DOHH2 (cell line): ENCODE data around the gene TMEM187.

Source experiments
- EZH2phosphoT487 ChIP-seq: fragments of 200-600 bp; sonication (generic); IDR thresholded peaks from 2 replicates; pipeline ENCODE4 v1.6.1; 2017; ENCODE audit warnings: borderline replicate concordance, mild to moderate bottlenecking, antibody characterized with exemption, low read length, moderate library complexity, mixed read lengths
- TF ChIP-seq, protein P1 (sequence below): fragments of 200-600 bp; sonication (generic); IDR thresholded peaks from one replicate; pipeline ENCODE4 v1.5.1; 2014; ENCODE audit warnings: antibody characterized with exemption, mild to moderate bottlenecking, low read depth, low read length; ENCODE audit not compliant: poor library complexity, severe bottlenecking

DNA sequence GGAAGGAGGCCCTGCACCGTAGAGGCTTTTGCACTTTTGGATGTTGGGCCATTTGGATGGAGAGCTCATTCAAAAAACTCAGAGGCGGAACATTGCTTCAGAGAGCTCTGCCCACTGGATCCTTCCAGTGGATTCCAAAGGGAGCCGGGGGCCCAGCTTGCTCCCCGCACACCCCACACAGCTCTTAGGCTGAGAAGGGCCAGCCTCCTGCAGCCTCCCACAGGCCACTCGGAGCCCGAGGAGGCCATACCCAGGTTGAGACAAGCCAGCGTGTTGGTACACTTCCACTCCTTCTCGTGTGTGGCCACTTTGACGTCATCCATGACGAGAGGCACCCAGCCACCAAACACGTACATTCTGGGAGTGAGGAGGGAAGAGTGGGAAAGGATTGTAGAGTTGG, 11.3 kb upstream of the TMEM187 start:
- TF ChIP-seq, protein P1, sequence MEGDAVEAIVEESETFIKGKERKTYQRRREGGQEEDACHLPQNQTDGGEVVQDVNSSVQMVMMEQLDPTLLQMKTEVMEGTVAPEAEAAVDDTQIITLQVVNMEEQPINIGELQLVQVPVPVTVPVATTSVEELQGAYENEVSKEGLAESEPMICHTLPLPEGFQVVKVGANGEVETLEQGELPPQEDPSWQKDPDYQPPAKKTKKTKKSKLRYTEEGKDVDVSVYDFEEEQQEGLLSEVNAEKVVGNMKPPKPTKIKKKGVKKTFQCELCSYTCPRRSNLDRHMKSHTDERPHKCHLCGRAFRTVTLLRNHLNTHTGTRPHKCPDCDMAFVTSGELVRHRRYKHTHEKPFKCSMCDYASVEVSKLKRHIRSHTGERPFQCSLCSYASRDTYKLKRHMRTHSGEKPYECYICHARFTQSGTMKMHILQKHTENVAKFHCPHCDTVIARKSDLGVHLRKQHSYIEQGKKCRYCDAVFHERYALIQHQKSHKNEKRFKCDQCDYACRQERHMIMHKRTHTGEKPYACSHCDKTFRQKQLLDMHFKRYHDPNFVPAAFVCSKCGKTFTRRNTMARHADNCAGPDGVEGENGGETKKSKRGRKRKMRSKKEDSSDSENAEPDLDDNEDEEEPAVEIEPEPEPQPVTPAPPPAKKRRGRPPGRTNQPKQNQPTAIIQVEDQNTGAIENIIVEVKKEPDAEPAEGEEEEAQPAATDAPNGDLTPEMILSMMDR, result no peak
- no peak for TF ChIP-seq EZH2phosphoT487
